Osteoblast (primary cell): Measurements from ENCODE around the gene COG5. TPM values are rescaled to one million over a fixed set of nuclear protein-coding genes. Genes with fewer than 3 reads are reported as not detected.

Experiments
- DNase-seq: peaks from one replicate; pipeline ENCODE4 v3.0.0; 2011; ENCODE audit warnings: low spot score, mixed read lengths; ENCODE audit not compliant: insufficient read length; ENCODE audit errors: missing footprints
- H2AFZ ChIP-seq: 2 replicates; pipeline ENCODE4 v1.6.0; 2011; ENCODE audit warnings: mild to moderate bottlenecking, low read length
- H3K27ac ChIP-seq: 2 replicates; pipeline ENCODE4 v1.5.1; 2011; ENCODE audit warnings: mild to moderate bottlenecking, low read depth, low read length, moderate library complexity
- H3K27me3 ChIP-seq: 2 replicates; pipeline ENCODE4 v1.6.0; 2012; ENCODE audit warnings: mild to moderate bottlenecking, control low read depth, inconsistent platforms, low read length, moderate library complexity; ENCODE audit not compliant: insufficient read depth
- H3K36me3 ChIP-seq: 2 replicates; pipeline ENCODE4 v1.5.1; 2011; ENCODE audit warnings: mild to moderate bottlenecking, low read length, control low read depth, moderate library complexity; ENCODE audit not compliant: insufficient read depth
- H3K4me1 ChIP-seq: 2 replicates; pipeline ENCODE4 v1.5.1; 2011; ENCODE audit warnings: mild to moderate bottlenecking, low read length, control low read depth, moderate library complexity; ENCODE audit not compliant: insufficient read depth
- H3K4me2 ChIP-seq: 2 replicates; pipeline ENCODE4 v1.6.0; 2011; ENCODE audit warnings: mild to moderate bottlenecking, low read length; ENCODE audit not compliant: insufficient read depth
- H3K4me3 ChIP-seq: fragments of 200-600 bp; sonication (generic); 3 replicates; pipeline ENCODE4 v1.5.1; 2012; ENCODE audit warnings: mild to moderate bottlenecking, low read length, inconsistent platforms; ENCODE audit not compliant: insufficient read depth
- H3K79me2 ChIP-seq: 2 replicates; pipeline ENCODE4 v1.6.0; 2012; ENCODE audit warnings: mild to moderate bottlenecking, low read length, control low read depth, inconsistent platforms; ENCODE audit not compliant: insufficient read depth
- H3K9me3 ChIP-seq: 2 replicates; pipeline ENCODE4 v1.5.1; 2011; ENCODE audit warnings: low read depth, low read length, control low read depth
- H4K20me1 ChIP-seq: 2 replicates; pipeline ENCODE4 v1.6.0; 2012; ENCODE audit warnings: mild to moderate bottlenecking, low read length, control low read depth; ENCODE audit not compliant: insufficient read depth
- total RNA-seq: library from RNA; depleted of rRNA; stranded (reverse); fragments of >200 nt; gene quantifications from 2 replicates; pipeline ENCODE4 v1.2.3, GENCODE V29; 2012
- TF ChIP-seq, protein P1 (sequence below): IDR thresholded peaks from 2 replicates; pipeline ENCODE4 v1.5.1; 2011; ENCODE audit warnings: mild to moderate bottlenecking, low read depth, low read length, moderate library complexity; ENCODE audit errors: extremely low read depth

The COG5 gene
- total RNA-seq, 1 donor, result 29.7 TPM

DNA sequence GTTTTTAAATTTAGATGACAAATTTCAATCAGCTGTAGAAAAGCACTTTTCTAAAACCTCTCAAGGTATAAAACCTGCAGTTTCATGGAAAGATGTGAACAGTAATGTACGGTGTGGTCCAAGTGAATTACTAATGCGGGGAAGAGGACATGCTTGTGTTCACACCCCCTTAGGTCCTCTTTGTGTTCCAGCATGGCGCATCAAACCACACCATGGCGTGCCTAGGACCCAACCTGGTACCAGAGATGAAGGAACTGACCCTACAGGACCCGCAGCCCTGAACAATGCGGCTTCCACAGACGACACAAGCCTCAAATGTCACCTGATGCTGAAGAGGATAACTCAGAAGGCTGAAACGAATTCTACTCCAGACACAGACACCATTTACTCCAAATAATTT is 175.1 kb downstream of the COG5 start:
- Histone ChIP-seq H3K27ac (peak overlapping the region; percentile 43), H3K79me2 (no peaks in the 10 kb centered on the region)
- TF ChIP-seq, protein P1, sequence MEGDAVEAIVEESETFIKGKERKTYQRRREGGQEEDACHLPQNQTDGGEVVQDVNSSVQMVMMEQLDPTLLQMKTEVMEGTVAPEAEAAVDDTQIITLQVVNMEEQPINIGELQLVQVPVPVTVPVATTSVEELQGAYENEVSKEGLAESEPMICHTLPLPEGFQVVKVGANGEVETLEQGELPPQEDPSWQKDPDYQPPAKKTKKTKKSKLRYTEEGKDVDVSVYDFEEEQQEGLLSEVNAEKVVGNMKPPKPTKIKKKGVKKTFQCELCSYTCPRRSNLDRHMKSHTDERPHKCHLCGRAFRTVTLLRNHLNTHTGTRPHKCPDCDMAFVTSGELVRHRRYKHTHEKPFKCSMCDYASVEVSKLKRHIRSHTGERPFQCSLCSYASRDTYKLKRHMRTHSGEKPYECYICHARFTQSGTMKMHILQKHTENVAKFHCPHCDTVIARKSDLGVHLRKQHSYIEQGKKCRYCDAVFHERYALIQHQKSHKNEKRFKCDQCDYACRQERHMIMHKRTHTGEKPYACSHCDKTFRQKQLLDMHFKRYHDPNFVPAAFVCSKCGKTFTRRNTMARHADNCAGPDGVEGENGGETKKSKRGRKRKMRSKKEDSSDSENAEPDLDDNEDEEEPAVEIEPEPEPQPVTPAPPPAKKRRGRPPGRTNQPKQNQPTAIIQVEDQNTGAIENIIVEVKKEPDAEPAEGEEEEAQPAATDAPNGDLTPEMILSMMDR, result no peak

DNA sequence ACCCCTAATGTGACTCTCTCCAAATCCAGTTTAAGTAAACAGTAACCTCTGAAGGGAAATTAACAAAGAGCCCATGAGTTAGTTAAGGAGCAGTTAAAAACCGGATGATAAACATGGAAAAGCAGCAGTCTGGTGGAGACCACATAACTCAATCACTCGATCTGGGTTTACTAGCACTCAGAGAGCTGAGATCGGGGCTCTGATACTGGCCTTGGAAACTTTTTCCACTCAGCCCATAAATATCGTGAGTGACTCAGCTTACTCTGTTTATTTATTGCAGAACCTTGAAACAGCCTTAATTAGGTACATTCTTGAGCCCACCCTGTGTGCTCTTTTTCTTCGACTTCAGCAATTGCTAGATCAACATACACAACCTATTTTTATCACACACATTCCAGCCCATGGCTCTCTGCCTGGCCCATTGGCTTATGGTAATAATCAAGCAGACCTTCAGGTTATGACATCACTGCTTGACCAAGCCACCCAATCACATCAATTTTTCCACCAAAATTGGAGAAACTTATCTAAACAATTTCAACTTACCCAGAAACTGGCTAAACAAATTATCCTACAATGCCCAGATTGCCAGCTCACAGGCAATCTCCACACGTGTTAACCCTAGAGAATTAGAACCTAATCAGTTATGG is 176.0 kb downstream of the COG5 start:
- peak overlapping the region; percentile 24 for H3K4me2 ChIP-seq
- H3K36me3 ChIP-seq, result no peaks in the 10 kb centered on the region
- DNase-seq, result peak; percentile 54
- H3K79me2 ChIP-seq, result no peaks in the 10 kb centered on the region
- TF ChIP-seq, protein P1, result no peak
- H3K27ac ChIP-seq, result peak overlapping the region; percentile 43
- peaks cover 14% of the 10 kb centered on the region for H3K4me1 ChIP-seq
- H3K4me3 ChIP-seq, result no peak overlapping the region
- H3K27me3 ChIP-seq, result no peaks in the 10 kb centered on the region
- H4K20me1 ChIP-seq, result no peaks in the 10 kb centered on the region
- no peak overlapping the region for H2AFZ ChIP-seq
- no peaks in the 10 kb centered on the region for H3K9me3 ChIP-seq

More for the DNA sequence above, 175.1 kb downstream of the COG5 start:
- Histone ChIP-seq H4K20me1 (no peaks in the 10 kb centered on the region), H3K36me3 (no peaks in the 10 kb centered on the region), H3K4me1 (peaks cover 14% of the 10 kb centered on the region), H3K4me2 (no peak overlapping the region), H3K27me3 (no peaks in the 10 kb centered on the region), H2AFZ (no peak overlapping the region), H3K9me3 (no peaks in the 10 kb centered on the region), H3K4me3 (no peak overlapping the region)
- DNase-seq, result no peak

DNA sequence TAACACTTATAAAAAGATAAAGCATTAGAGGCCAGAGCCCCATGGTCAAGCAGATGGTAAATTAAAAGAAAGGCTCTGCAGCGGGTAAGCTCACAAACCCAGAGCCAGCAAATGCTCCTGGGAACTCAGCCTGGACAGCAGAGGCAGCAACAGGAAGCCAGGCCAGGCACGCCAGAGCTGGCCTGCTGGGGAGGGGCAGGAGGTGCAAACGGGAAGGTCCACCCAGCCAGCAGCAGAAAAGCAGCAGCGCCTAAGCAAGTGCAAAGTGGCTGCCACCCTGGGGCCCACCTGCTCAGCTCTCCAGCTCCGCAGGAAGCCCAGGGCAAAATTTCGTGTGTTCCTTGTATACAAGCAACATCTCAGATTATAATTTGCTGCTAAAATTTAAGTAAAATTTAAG is 176.6 kb downstream of the COG5 start:
- H3K36me3 ChIP-seq, result no peaks in the 10 kb centered on the region
- H3K79me2 ChIP-seq, result no peaks in the 10 kb centered on the region
- peak; percentile 22 for DNase-seq
- peaks cover 14% of the 10 kb centered on the region for H3K4me1 ChIP-seq
- H3K27ac ChIP-seq, result peak overlapping the region; percentile 43
- no peak overlapping the region for H3K4me3 ChIP-seq
- TF ChIP-seq, protein P1, result no peak
- H3K9me3 ChIP-seq, result no peaks in the 10 kb centered on the region
- H3K27me3 ChIP-seq, result no peaks in the 10 kb centered on the region
- peak overlapping the region; percentile 24 for H3K4me2 ChIP-seq
- no peaks in the 10 kb centered on the region for H4K20me1 ChIP-seq
- H2AFZ ChIP-seq, result no peak overlapping the region

DNA sequence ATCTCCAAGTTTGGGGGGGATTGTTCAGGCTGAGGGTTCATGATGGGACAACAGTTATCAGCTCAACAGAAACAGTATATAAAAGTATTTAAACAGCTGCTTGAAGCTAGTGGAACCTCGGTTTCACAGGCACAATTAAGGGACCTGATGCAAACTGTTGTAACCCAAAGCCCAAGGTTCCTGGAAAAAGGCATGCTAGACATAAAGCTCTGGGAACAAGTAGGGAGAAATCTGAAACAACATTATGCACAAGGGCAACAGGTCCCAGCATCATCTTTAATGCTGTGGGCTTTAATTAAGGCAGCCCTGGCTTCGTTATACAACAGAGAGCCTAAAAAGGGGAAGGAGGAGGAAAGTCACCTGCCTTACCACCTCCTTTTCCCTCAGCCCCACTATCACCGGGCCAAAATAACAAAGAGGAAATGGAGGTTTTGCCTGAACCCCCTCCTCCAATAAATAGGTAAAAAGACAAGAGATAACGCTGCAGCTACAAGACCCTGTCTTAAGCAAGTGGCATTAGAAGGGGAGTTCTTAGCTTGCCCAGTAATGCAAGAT is 177.1 kb downstream of the COG5 start:
- Histone ChIP-seq H4K20me1 (no peaks in the 10 kb centered on the region), H3K4me2 (peak overlapping the region; percentile 24), H3K36me3 (no peaks in the 10 kb centered on the region), H3K27me3 (no peaks in the 10 kb centered on the region), H3K4me3 (no peak overlapping the region), H2AFZ (no peak overlapping the region), H3K4me1 (peaks cover 14% of the 10 kb centered on the region), H3K9me3 (no peaks in the 10 kb centered on the region), H3K27ac (peak overlapping the region; percentile 43), H3K79me2 (no peaks in the 10 kb centered on the region)
- TF ChIP-seq, protein P1, result no peak
- no peak for DNase-seq
